NOMO-1 treated with DMSO at 0.1 percent for 48 hours (cell line): ENCODE results near the gene SEMA4C.

ENCODE experiments used
- DNase-seq: peaks from one replicate; lab custom pipeline; 2025; ENCODE audit not compliant: unreplicated experiment; lab: John Stamatoyannopoulos, UW

Gene SEMA4C

DNA sequence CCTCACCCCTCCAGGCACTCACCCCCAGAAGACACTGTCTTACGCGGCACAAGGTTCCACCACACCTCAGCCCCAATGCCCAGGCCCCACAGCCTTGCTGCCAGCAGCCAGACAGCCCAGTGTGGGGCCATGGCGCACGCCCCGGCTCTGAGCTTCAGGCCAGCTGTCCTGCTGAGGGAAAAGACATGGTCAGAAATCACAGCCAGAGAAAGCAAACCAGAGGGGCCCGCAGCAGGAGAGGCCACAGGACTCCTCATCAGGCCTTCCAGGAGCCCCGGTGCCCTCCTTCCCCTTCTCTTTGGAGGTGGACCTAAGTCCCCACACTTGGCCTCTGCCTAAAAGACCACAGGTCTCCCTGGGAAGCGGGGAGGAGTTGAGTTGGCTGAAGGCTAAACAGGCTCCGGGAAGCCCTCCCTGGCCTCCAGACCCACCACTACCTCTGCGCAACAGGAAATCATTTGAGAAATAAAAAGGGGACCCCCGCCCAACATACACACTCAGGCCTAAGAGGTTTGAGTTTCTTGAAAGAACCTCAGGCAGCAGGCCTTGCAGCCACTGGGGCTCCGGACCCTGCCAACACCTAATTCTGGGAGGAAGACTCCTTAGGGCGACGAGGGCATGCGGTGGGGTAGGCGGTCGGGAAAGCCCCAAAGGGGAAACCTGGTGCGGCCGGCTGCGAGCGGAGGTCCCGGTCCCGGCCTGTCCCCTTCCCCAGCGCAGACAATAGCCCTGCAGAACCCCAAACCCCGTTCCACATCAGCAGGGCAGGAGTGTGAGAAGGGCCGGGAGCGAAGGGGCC is 1.9 kb downstream of the SEMA4C start:
- DNase-seq: no peak

DNA sequence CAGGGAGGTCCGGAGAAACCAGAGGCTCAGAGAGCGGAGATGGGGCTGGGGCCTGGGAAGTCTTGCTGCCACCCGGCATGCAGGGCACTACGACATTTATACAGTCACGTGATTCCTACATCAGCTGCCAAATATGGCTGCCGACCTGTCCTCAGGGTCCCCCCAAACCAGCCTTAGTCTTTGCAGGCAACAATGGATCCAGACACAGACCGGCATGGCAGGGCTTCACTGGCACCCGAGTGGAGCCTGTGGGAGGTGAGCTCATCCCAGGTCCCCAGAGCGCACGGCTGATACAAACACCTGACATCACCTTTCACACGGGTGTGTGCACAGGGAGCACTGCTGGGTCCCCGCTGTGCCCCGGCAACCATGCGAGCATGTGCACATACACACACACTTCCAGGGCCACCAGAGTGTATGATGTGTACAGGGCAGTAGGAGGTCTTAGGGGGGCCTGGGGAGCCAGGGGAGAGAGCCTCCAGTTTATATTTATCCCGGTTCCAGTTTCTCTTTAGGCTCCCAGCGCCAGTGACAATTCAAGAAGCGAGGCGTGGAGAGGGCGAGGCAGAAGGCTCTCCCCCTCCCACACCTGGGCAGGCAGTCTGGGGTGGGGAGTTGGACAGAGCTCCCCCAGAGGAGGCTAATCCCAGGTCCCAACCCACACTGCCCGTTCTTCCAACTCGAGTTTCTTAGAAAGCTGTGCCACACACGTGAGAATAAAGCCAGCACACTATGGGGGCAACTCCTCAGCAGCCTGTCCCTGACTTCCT is 2.7 kb downstream of the SEMA4C start:
- DNase-seq: no peak

DNA sequence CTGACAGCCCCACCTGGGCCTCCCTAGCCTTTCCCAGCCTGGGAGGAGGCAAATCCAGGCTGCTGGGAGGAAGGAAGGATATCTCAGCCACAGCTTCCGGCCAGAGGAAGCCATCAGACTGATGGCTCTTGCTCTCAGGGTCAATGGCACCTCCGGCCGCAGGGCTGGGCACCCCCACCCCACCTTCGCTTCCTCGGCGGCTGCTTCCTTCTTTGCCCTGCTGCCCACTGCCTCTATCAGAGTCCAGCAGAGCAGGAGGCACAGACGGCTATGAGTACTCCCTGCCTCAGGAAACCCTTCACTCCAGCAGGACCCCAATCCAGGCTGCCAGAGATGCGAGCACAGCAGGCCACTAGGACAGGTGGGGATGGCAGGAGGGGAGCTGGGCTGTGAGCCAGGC is 3.3 kb downstream of the SEMA4C start:
- DNase-seq: no peak

DNA sequence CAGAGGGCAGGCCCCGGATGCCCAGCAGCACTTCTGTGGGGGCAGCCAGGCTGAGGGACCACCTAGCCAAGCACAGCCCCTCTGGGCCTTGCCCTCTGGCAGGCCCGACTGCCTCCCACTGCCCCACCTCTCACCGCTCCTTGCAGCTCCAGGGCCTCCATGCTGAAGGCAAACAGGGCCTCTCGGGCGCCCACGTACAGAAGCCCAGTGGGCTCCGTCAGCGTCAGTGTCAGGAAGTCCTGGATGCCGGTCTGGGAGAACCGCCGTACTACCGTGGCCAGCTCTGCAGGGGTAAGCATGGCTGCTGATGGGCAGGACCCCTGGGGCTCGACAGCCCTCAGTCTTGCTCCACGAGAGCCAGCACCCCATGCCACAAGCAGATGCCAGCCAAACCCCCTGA is 3.7 kb downstream of the SEMA4C start:
- no peak for DNase-seq

DNA sequence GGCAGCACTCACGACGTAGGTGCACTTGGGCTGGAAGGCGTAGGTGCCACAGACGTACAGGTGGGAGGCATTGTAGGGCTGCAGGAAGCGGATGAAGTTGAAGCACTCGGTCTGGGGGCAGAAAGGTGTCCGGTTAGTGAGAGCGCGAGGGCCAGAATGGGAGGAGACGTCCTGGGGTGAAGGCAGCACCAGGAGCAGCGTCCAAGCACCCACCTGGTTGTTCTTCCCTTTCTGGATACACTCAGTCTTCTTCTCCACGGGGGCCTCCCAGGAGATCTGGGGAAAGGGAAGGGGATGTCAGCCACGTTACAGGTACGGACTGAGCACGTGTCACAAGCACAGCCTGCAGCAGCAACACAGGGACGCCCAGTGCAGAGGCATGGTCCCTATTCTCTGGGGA is 4.2 kb downstream of the SEMA4C start:
- no peak for DNase-seq

DNA sequence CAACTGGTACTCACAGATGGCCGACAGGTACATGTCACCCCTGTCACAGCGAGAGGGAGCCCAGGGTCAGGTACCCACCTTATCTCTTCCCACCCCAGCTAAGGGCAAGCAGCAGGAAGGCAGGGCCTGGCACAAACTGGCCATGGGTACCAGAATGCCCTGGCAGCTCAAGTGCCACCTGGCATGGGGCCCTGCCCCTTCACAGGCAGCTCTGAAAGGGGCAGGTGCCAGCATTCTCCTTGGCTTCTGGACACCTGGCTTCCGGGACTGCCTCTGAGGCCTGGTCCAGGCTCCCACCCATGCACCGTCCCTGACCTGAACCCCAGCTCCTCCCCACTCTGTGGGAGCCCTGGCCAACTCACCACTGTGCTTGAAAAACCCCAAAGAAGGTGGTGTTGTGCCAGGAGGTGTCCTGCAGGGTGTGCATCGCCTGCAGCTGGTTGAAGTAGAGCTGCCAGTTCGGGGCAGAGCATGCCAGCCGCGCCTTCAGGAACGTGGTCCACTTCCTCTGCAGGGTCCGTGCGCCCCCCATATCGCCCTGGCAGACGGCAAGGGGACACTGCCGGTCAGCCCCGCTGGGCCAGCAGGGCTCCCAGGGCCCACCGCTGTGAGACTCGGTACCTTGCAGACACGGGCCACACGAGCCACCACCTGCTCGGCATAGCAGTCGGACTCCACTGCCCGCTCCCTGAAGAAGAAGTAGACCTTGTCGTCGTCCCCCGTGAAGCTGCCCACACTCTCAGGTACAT is 5.4 kb downstream of the SEMA4C start:
- no peak for DNase-seq

DNA sequence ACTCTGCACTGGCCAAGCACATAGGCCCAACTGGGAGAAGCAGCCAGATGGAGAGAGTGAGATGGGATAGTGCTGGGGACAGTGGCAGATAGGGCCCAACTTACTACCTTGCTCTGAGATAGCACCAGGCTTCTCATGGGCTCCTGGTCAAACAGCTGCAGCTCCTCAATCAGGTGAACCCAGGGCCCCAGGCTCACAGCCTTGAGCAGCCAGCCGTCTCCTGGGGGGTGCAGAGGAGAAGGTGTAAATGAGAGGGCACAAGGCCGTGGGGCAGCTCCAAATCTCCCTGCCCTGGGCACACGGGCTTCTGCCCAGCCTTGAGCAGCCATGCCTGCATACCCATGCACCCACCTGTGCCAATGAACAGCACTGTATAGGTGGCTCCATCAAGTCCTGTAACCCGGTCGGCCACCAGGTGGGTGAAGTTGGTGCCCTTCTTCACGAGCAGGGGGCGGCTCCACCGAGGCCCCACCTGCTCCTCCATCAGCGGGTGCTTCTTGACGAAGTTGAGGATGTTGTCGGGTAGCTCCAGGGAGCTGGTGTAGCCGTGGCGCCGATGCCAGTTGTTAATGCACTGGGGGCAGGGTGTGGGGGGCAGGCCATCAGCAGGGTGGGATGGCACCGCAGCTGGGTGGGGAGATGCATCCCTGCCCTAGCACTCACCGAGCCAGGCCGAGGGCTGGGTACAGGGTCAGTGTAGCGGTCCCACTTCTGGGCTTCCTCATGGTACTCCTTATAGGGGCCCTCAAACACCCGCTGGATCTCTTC is 6.1 kb downstream of the SEMA4C start:
- DNase-seq: no peak

DNA sequence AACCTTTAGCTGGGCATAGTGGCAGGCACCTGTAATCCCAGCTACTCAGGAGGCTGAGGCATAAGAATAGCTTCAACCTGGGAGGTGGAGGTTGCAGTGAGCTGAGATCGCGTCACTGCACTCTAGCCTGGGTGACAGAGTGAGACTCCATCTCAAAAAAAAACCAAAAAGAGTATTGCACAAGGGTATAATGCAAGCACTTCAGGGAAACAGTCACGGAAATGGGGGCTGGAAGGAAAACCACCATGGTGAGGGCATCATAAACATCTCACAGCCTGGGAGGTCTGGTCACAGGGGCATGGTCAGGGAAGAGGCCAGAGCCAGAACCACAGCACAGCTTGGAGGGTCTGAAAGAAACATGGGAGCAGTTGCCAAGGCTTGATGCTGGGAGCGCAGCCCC is 6.8 kb downstream of the SEMA4C start:
- DNase-seq: peak; percentile 27

DNA sequence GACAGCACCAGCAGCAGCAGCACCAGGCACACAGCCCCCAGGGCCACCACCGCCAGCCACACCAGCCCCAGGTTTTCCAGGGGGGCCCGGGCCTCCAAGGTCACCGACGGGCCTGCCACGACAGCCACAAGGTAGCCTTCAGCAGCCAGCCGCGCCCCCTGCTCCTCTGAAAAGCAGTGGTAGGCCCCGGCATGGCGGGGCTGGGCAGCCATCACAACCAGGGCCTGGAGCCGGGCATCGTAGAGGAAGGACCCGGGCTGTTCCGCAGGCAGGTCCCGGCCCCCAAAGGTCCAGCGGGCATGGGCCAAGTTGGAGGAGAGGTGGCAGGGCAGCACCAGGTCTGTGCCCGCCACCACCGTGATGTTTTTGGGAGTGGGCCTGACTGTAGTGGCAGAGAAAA is 8.8 kb downstream of the SEMA4C start:
- no peak for DNase-seq

DNA sequence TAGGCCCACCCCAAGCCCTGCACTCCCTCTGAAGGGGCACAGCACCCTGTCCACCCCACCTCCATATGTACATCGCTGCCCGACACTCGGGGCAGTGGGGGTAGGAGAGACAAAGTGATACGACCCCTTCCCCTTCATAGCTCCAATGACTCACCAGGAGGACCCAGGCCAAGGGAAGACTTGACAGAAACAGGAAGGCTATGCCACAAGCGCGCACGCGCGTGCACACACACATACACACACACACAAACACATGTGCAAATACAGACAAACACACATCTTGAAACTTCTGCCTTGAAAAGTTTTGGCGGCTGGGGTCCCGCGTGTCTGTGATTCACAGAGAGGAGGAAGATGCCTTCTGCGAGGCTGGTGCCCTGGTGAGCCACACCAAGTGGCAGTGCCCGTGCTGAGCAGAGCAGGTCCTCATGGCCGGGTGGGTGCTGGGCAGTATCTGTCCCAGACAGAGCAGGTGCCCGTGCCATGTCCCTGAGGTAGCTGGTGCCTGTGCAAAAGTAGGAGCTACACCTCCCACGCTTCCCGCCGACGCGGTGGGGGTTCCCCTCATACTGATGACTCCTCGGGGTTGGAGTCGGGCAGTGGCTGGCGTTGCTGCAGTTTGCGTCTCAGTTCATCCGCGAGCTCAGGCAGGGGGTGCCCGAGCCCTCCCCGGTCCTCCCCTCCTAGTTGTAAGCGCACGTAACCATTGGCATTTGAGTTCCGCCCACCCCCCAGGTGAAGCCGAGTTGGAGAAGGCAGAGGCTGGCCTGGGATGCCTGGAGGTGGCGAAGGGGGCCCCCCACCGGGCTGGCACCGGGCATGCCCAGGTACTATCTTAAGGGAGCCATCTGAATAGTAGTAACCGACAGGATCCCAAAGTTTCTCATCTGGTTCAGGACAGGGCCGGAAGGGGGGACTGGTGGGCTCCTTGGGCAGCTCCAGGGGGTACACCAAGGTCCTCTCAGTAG is 9.5 kb downstream of the SEMA4C start:
- DNase-seq: no peak

DNA sequence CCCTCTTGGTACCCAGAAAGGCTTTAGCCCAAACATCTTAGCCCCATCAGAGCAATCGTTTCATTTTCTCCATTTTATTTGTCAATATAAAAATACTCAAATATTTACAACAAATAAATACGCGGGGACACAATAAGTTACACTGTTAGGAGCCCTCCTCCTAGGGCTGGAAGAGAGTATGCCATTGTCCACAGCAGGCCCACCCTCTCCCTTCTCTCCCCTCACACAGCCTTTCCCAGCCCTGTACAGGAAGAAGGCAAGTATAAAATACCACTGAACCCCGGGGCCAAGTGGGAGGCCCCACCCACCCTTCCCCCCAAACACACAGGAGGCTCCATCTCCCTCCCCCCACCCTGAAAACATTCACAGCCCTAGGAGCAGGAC is 10.2 kb downstream of the SEMA4C start:
- no peak for DNase-seq

DNA sequence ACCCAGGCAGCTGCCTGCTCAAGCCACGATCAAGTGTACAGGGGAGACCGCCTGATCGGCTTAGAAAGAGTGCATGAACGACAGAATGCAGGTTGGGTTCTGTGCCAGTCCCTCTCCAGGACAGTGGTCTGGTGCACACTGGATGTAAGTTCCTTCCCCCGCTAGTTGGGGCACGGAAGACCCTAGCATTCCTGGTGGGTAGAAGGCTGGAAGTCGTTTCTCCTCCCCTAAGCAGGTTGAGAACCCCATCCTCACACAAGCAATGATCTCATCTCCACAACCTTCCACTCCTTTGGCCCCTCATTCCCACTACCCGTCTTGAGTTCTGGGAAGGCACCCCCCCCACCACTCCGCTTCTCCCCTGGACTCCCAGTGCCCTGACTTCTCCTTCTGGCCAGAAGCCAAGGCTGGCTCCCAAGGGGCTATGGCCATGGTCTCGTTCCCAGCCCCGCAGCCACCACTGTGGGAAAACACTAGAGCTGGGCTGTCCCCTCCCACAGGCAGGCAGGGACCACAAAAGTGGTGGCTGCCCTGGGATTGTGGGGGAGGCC is 10.7 kb downstream of the SEMA4C start:
- DNase-seq: no peak

DNA sequence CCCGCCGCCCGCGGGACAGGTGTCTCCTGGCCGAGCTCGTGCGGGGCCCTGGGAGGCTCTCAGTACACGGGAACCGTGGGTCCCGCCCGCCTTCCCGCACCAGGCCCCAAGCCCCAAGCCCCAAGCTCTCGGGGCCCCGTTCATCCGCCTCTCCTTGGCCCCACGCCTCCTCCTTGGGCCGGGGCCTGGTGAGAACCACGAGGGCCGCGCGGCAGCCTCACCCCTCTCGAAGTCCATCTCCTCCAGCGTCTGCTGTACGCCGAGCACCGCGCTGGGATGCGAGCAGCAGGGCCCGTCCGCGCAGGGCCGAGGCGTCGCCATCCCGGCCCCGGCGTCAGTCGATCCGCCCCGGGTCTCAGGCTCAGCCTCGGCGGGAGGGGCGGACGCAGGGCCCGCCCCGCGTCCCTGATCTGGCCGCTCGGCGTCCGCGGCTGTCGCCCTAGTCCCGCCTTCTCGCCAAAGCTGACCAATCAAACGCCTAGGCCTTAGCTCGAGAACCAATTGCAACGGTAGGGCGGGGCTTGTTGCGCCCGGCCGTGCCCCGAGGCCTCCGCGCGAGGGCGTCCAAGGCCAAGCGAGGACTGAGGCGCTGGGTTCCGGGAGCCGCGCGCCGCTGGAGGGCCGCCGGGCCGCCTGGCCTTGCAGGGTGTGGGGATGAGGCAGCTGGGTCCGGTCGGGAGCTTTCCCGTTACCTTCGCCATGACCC is 12.1 kb downstream of the SEMA4C start, which contains the start of gene ANKRD39:
Gene ANKRD39, minus strand, starts transcription at position 350 of the 706 bp plus-strand sequence. Its CDS starts 29 bp downstream, at position 321.
- DNase-seq: peak; percentile 97

DNA sequence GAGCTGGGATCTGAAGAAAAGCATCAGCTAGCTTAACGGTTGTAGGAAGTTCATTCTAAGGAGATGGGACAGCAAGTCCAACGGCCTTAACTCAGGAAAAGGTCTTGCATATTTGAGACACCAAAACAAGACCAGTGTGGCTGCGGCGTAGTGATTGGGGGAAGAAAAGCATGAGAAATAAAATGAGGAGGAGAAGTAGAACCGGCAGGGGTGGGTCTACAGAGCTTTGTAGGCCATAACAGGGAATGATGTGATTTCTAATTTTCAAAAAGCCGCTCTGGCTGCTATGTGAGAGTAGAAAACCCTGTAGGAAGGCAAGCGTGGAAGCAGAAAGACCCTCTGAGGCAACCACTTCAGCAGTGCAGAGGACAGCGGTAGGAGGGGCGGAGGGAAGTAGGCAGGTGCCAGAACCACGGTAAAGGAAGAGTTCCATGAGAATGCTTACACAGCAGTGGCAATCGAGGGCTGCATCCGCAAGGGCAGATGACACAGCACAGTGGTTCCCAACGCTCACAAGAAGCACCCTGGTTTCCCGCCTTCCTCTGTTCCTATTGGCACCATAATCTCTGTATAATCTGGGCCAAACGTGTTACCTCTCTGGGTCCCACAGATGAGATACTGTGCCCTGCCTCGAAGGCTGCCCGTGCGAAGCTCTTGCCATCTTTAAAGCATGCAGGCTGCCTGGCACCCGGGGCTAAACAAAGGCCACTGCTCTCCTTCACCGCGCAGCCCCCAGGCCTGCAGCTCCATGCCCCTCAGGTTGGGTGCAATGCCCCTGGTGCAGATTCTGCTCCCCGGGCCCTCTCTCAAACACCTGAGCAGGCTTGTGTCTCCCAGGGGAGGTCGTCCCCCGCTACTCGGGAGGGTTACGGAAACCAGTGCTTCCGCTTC is 12.9 kb downstream of the SEMA4C start:
- DNase-seq: peak; percentile 27

DNA sequence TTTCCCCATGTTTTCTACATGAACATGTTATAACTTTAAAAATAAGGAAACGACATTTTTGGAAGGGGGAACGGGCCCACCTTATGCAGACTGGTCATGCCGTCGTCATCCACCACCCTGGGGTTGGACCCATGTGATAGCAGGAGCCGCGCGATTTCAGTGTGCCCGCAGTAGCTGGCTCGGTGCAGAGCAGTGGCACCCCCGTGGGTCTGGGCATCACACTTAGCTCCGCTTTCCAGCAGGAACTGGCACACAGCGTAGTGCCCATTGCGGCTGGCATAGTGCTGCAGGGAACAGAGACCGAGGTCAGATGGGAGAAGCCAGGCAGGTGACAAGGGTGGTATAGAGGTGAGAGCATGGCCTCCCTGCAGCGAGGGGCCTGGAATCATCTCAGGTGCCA is 16.6 kb downstream of the SEMA4C start:
- no peak for DNase-seq

DNA sequence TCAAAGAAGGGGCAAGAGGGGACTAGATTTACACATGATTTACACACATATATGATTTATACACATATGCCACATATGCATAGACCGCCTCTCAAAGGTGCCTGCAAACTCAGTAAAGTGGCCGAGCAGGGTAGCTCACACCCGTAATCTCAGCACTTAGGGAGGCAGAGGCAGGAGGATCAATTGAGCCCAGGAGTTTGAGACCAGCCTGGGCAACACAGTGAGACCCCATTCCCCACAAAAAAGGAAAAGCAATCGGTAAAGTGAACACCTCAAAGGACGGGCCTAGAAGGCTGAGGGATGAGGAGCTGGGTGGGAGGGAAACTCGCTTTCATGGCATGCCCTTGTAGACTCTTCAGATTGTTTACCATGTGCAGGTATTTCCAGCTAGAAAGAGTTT is 17.2 kb downstream of the SEMA4C start:
- no peak for DNase-seq

DNA sequence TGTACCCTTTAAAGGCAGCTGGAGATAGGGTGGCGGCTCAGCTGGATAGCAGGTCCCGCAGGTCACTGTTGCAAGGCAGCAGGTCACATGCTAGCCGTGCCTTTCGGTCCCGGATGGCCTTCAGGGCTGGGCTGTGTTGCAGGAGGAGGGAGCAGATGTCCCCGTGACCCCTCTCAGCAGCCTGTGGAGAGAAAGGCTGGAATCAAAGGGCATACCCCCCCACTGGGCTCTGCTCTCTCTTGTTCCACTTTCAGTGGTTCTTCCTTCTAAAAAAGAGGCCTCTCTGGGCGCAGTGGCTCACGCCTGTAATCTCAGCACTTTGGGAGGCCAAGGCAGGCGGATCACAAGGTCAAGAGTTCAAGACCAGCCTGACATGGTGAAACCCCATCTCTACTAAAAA is 21.6 kb downstream of the SEMA4C start:
- no peak for DNase-seq

DNA sequence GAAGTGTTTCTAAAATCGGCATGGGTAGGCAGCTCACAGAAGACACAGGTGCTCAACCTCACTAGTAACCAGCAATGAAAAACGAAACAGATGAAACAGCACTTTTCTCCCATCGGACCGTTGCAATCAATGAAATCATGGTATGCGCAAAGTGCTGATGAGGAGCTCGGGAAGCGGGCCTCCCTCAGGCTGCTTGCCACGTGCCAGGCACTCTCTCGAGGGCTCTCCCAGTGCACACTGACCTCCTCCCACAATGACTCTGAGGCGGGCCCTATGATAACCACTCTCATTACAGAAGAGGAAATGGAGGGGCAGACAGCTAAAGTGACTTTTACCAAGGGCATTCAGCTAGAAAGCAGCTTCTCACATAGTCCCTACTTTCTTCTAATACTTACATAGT is 22.3 kb downstream of the SEMA4C start:
- no peak for DNase-seq
